Natural killer cell treated with Interleukin-12 subunit alpha and Interleukin-12 subunit beta and Interleukin-15 and Interleukin-18, amount 100 ng/mL, for 72 hours (primary cell): ENCODE results near the gene TH. TPM values are rescaled to one million over a fixed set of nuclear protein-coding genes. Genes with fewer than 3 reads are reported as not detected.

Experiments used
- ATAC-seq, 2 donors: fragments of 150-1000 bp; cut with Tn5 transposase in 1 of 2; sonication (Bioruptor Pico), chemical (Tn5 transposase) in 1 of 2; 2 replicates each; pipeline ENCODE4 v1.10.0; 2021
- DNase-seq: peaks from one replicate; pipeline ENCODE4 v3.0.0; 2022; ENCODE audit warnings: low spot score
- H3K27ac Mint-ChIP-seq, 2 donors: 1 replicate in 1 of 2; 2 replicates in 1 of 2; pipeline ENCODE4 v1.8.0; 2022; ENCODE audit warnings: mixed read lengths in 2 of 2, mild to moderate bottlenecking in 1 of 2, moderate library complexity in 1 of 2
- H3K27me3 Mint-ChIP-seq, 2 donors: 1 replicate in 1 of 2; 2 replicates in 1 of 2; pipeline ENCODE4 v1.8.0; 2022; ENCODE audit warnings: mixed read lengths in 2 of 2
- H3K36me3 Mint-ChIP-seq: one replicate; pipeline ENCODE4 v1.8.0; 2022; ENCODE audit warnings: mixed read lengths
- H3K4me1 Mint-ChIP-seq, 2 donors: 1 replicate in 1 of 2; 2 replicates in 1 of 2; pipeline ENCODE4 v1.8.0; 2022; ENCODE audit warnings: low read depth in 2 of 2, mixed read lengths in 2 of 2, mild to moderate bottlenecking in 1 of 2
- H3K4me3 Mint-ChIP-seq: one replicate; pipeline ENCODE4 v1.8.0; 2022; ENCODE audit warnings: mixed read lengths
- H3K9me3 Mint-ChIP-seq: 2 replicates; pipeline ENCODE4 v1.8.0; 2022; ENCODE audit warnings: mixed read lengths
- total RNA-seq, 2 donors: library from RNA; stranded (reverse); gene quantifications; one replicate each; pipeline ENCODE4 v1.2.3, GENCODE V29; 2022

The TH gene
- total RNA-seq, 2 donors from 2014 or later, result not detected

DNA sequence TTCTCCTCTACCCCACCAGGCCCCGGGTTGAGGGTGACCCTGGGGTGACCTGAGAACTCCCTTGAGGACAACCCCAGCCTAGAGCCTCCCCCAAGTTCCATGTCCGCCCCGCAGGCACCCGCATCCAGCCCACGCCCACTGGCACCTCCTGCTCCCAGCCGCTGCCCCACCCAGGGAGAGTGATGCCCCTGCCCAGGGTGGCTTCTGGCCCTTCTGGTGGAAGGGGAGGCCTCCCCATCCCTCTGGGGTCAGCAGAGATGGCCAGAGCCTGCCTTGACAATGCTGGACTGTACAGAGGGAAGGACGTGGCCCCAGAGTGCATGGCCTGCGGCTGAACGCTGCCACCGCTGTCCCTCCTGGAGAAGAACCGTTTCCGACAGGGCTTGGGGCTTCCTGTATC lies 1.1 kb upstream of the TH start:
- ATAC-seq, result no peak
- Mint-ChIP-seq H3K9me3 (no peaks in the 10 kb centered on the region), H3K4me3 (no peak overlapping the region), H3K36me3 (no peaks in the 10 kb centered on the region), H3K27ac (no peak overlapping the region), H3K4me1 (no peaks in the 10 kb centered on the region), H3K27me3 (peaks cover 0 to 3% of the 10 kb centered on the region in 2 donors)
- DNase-seq, result no peak

DNA sequence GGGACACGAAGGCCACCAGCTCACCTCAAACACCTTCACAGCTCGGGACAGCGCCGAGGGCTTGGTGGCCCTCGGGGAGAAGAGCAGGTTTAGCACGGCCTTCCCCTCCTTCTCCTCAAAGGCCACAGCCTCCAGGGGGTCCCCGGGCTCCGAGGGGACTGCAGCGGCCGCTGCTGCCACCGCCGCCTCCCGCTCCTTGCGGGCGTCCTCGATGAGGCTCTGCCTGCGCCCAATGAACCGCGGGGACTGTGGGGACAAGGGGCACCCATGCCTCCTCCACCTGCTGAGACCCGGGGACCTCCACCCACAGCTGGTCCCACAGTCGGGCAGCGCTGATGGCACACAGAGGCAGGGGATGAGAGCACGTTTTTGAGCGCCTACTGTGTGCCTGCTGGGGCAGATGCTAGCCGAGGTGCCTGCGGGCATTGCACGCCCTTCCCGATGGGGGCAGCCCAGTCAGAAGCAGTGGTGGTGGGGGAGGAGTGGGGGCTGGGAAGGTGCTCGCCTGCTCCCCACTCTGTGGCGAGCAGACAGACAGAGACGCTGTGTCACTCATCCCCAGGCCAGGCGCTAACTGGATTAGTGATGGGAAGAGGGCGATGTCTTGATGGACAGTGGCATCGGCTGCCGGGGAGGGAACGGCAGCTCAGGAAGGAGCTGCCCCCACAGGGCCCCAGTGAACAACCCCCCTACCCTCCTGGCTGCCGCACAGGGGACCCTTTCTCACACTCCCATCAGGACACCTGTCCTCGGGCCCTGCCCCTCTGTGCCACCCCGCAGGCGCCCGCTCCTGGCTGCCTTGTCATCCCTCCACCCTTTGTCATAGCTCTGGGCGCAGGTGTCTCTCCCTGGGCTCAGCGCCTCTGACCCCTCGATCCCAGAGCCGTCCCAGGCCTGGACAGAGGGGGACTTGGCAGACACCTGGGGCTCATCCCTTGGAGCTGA lies 1.7 kb downstream of the TH start:
- DNase-seq (no peak), ATAC-seq (no peak)
- Mint-ChIP-seq H3K9me3 (no peaks in the 10 kb centered on the region), H3K4me3 (no peak overlapping the region), H3K4me1 (no peaks in the 10 kb centered on the region), H3K27me3 (peaks cover 0 to 3% of the 10 kb centered on the region in 2 donors), H3K27ac (no peak overlapping the region), H3K36me3 (no peaks in the 10 kb centered on the region)

DNA sequence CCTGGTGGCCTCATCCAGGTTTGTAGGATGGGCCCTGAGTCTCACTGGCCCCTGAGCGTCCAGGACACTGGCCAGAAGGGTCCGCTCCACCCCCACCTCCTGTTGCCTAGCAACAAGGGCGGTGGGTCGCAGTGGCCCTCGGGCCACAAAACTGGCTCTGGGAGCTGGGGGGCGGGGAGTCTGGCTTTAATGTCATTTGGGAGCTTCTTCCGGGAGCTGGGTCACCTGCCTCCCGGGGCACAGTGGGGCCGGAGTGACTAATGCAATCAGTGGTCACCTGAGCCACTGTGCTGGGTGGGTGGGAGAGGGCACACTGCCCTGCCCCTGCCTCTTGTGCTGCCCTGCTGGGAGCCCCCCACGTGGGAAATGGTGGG lies 2.6 kb downstream of the TH start:
- Mint-ChIP-seq H3K9me3 (no peaks in the 10 kb centered on the region), H3K4me1 (no peaks in the 10 kb centered on the region), H3K36me3 (no peaks in the 10 kb centered on the region), H3K27me3 (peaks cover 0 to 3% of the 10 kb centered on the region in 2 donors), H3K27ac (no peak overlapping the region), H3K4me3 (no peak overlapping the region)
- DNase-seq (no peak), ATAC-seq (no peak)

DNA sequence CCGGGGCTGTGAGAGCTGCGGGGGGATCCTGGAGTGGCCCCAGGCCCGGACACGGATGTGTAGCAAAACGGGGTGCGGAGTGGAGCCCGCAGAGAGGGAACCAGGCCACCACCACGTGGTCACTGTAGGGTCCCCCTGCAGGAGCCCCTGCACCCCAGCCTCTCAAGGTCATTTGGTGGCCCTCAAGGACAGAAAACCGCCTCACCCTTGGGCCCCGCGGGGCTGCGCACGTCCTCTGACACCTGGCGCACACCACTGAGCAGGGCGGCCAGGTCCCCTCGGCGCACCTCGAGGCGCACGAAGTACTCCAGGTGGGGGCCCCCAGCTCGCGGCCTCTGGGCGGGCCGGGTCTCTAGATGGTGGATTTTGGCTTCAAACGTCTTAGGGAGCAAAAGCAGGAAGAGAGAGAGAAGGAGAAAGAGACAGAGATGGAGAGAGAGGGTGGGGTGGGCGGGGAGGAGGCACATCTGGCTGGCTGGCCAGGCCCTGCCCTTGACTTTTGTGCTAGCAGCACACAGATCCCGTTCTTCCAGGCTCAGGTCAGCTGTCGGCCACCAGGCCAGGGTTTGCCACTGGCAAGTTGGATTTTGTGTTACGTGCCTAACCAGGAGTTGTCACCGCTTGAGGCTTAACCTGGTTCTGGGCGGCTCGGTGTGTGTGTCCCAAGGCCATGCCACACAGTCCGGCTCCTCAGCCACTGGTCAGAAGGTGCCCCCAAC lies 3.2 kb downstream of the TH start:
- Mint-ChIP-seq H3K27ac (no peak overlapping the region), H3K9me3 (no peaks in the 10 kb centered on the region), H3K4me3 (no peak overlapping the region), H3K27me3 (peaks cover 0 to 3% of the 10 kb centered on the region in 2 donors), H3K4me1 (no peaks in the 10 kb centered on the region), H3K36me3 (no peaks in the 10 kb centered on the region)
- DNase-seq, result no peak
- ATAC-seq, result no peak

DNA sequence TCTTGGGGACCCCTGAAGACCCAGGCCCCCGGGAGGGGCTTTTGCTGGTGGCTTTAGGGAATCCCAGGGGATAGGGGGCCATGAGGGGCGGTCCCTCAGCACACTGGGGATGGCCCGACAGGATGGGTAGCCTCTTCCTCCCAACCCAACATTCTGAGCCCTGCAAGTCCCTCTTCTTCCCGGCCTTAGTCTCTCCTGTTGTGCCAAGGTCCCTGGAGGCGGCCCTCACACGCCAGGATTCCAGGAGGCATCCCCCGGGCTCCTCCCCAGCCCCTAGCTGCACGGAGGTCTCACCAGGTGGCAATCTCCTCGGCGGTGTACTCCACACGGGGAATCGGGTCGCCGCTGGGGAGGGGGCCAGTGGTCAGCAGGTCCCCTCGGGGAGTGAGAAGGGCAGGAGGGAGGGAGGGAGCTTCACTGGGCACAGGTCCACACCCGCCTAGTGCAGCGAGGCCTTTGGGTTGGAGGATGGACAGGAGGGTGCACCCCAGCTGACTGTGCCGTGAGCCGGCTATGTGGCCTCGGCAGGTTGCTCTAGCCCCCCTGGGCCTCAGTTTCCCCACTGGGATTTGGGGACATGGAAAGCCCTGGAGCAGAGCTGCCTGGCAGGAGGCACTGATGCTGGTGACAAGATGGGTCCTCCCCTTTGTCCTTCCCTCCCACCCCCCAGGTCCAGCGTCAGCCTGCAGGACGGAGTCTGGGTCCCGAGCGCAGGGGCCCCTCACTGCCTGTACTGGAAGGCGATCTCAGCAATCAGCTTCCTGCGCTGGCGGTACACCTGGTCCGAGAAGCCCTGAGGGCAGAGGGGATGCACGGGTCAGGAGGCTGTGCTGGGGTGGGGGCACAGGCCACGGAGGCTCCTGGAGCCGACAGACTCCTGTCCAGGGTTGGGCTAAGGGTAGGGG lies 4.2 kb downstream of the TH start:
- Mint-ChIP-seq H3K4me1 (no peaks in the 10 kb centered on the region), H3K27ac (no peak overlapping the region), H3K27me3 (no peaks in the 10 kb centered on the region), H3K4me3 (no peak overlapping the region), H3K36me3 (no peaks in the 10 kb centered on the region), H3K9me3 (no peaks in the 10 kb centered on the region)
- DNase-seq (no peak), ATAC-seq (no peak)

DNA sequence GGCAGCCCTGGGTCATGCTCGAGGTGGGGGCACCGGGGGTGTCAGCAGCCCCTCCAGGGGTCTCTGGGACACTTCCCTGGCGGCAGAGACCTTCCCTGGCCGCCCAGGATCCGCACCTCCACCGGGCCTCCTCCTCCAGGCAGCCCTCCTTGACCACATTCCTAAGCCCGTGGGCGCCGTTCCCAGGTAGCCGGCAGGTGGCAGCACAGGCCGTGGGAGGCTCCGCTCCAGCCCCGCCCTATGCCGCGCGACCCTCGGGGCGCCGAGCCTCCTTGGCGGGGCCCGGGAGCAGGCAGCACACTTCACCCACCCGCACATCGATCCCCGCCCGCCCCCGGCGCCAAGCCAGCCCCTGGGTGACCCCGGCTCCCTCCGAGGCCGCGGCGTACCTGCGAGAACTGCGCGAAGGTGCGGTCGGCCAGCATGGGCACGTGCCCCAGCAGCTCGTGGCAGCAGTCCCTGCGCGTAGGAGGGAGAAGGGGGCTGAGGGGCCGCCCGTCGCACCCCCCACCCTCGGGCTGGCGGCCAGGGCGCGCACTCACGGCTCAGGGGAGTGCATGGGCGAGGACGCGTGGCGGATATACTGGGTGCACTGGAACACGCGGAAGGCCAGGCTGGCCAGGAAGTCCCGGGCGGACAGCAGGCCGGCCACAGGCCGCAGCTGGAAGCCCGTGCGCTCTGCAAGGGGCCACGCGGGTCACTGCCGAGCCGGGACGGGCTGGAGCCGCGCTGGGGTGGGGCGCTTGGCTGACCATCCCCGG lies 5.3 kb downstream of the TH start:
- Mint-ChIP-seq H3K4me3 (no peak overlapping the region), H3K27ac (no peak overlapping the region), H3K36me3 (no peaks in the 10 kb centered on the region), H3K27me3 (no peaks in the 10 kb centered on the region), H3K9me3 (no peaks in the 10 kb centered on the region), H3K4me1 (no peaks in the 10 kb centered on the region)
- DNase-seq, result no peak
- peak in 1 of 2 donors; percentile 64 for ATAC-seq

DNA sequence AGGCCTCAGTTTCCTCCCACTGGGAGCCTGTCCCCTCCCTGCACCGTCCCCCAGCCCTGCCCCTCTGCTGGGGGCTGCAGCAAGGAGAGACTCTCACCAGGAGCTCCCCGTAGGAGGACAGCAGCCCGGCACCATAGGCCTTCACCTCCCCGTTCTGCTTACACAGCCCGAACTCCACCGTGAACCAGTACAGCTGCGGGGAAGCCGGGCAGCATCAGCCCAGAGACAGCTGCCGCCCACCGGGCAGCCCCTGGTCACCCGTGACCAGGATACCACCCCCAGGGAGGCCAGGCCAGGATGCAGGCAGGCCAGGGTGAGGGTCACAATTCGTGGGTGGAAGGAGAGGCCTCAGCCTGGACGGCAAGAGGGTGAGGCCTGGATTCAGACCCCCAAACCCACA lies 6.0 kb downstream of the TH start:
- no peak for ATAC-seq
- no peak overlapping the region for H3K27ac Mint-ChIP-seq
- H3K4me1 Mint-ChIP-seq, result no peaks in the 10 kb centered on the region
- no peaks in the 10 kb centered on the region for H3K27me3 Mint-ChIP-seq
- no peaks in the 10 kb centered on the region for H3K9me3 Mint-ChIP-seq
- no peak for DNase-seq
- H3K4me3 Mint-ChIP-seq, result no peak overlapping the region
- H3K36me3 Mint-ChIP-seq, result no peaks in the 10 kb centered on the region

DNA sequence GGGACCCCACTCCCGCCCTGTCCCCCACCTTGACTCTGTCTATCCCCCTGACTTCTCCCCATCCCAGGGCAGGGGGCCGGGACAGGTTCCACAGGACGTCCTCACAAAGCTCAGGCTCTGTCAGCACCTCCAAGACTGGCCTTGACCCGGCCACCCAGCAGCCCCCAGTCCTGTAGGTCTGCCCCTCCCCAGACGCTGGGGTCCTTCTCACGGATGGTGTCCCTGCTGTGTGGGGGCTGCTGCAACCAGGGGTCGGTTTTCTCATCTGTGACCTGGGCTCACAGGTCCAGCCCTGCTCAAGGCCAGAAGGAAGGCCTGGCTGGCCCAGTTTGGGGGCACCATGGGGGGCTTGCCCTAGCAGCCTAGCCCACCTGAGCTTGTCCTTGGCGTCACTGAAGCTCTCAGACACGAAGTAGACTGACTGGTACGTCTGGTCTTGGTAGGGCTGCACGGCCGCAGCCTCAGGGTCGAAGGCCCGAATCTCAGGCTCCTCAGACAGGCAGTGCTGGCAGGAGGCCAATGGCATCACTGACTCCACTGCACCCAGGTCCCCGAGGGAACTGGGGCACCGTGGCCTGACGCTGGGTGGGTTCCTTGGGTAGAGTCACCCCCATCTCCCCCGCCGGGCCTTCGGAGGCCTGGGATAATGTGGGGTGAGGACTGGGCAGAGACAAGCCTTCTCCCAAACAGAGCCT lies 6.6 kb downstream of the TH start:
- H3K27me3 Mint-ChIP-seq, result no peaks in the 10 kb centered on the region
- H3K9me3 Mint-ChIP-seq, result no peaks in the 10 kb centered on the region
- H3K27ac Mint-ChIP-seq, result no peak overlapping the region
- no peaks in the 10 kb centered on the region for H3K36me3 Mint-ChIP-seq
- no peak for ATAC-seq
- H3K4me3 Mint-ChIP-seq, result no peak overlapping the region
- no peaks in the 10 kb centered on the region for H3K4me1 Mint-ChIP-seq
- no peak for DNase-seq

DNA sequence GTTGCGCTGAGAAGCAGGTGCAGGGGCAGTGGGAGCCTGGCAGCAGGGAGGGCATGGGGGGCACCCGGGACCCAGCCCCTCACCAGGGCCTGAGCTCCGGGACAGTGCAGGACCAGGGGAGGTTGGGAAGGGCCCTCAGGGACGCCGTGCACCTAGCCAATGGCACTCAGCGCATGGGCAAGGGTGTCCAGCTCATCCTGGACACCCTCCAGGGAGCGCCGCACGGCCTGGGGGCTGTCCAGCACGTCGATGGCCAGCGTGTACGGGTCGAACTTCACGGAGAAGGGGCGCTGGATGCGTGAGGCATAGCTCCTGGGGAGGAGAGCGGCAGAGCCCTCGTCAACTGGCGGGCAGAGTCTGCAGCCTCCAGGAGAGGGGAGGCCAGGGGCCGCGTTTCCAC lies 7.5 kb downstream of the TH start:
- no peak for ATAC-seq
- Mint-ChIP-seq H3K4me1 (no peaks in the 10 kb centered on the region), H3K36me3 (no peaks in the 10 kb centered on the region), H3K27me3 (no peaks in the 10 kb centered on the region), H3K27ac (no peak overlapping the region), H3K9me3 (no peaks in the 10 kb centered on the region), H3K4me3 (no peak overlapping the region)
- DNase-seq, result no peak

DNA sequence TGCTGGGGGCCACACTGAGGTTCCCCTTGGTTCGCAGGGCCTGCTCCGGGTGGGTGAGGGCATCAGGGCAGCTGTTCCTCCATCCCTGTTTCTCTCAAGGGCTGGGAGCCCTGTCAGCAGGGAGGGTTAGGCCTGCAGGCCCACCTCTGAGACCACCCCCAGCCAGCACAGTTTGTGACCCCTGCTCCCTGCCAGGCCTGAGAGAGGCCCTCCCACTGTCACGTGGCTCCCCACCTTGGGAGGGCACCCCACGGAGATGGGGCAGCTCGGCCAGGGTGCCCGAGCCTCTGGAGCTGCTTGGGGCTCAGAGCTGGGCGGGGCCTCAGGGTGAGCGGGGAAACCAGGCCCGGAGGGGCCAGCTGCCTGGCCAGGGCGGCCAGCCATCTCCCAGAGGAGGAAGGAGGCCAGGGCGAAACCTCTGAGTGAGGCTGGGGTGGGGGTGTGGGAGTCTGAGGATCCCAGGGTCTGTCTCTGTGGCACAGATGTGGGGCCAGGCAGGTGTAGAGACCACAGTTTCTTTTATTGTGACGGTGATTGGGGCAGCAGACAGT lies 8.1 kb downstream of the TH start:
- no peaks in the 10 kb centered on the region for H3K4me1 Mint-ChIP-seq
- H3K27ac Mint-ChIP-seq, result no peak overlapping the region
- ATAC-seq, result no peak
- no peaks in the 10 kb centered on the region for H3K9me3 Mint-ChIP-seq
- no peak overlapping the region for H3K4me3 Mint-ChIP-seq
- H3K27me3 Mint-ChIP-seq, result no peaks in the 10 kb centered on the region
- H3K36me3 Mint-ChIP-seq, result no peaks in the 10 kb centered on the region
- no peak for DNase-seq

DNA sequence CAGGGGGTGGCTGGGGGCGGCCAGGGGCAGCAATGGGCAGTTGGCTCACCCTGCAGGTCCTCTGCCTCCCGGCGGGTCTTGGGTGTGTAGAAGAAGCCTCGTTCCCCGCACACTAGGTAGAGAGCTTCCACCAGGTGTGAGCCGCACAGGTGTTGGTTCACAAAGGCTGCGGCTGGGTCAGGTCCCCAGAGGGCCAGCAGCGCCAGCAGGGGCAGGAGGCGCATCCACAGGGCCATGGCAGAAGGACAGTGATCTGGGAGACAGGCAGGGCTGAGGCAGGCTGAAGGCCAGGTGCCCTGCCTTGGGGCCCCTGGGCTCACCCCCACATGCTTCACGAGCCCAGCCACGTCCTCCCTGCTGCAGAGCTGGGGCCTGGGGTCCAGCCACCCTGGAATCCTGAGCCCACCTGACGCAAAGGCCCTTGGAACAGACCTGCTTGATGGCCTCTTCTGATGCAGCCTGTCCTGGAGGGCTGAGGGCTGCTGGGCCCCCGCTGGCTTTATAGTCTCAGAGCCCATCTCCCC lies 10.8 kb downstream of the TH start, which contains the start of gene INS:
INS (minus strand) TSS at position 474 of the 524 bp plus-strand sequence; CDS start at position 236, 238 bp downstream.
- ATAC-seq (no peak), DNase-seq (no peak)
- H3K4me3 Mint-ChIP-seq, result no peak within 1 kb of the TSS
- H3K36me3 Mint-ChIP-seq, result no peaks in the 10 kb centered on the region
- no peaks in the 10 kb centered on the region for H3K9me3 Mint-ChIP-seq
- H3K27ac Mint-ChIP-seq, result no peak within 1 kb of the TSS
- H3K4me1 Mint-ChIP-seq, result no peaks in the 10 kb centered on the region
- H3K27me3 Mint-ChIP-seq, result no peaks in the 10 kb centered on the region
